HG02798 (cell line): ENCODE results near the gene TRAF7.

Experiments
- ATAC-seq: cut with Tn5 transposase; IDR thresholded peaks from one replicate; pipeline ENCODE4 v1.9.1; 2021; ENCODE audit warnings: mild to moderate bottlenecking; ENCODE audit not compliant: unreplicated experiment, poor library complexity

The TRAF7 gene

GRCh38 chr16:2145843-2146242, 9.7 kb upstream of the TRAF7 start:
- no peak for ATAC-seq

- ATAC-seq, result no peak
Measured at GRCh38 chr16:2147378-2147777, 8.2 kb upstream of the TRAF7 start.

GRCh38 chr16:2147981-2148671, 7.5 kb upstream of the TRAF7 start, which contains the start of gene RAB26:
RAB26 (plus strand) TSS chr16:2148625; CDS start chr16:2148784, 159 bp downstream.
- no peak for ATAC-seq

- ATAC-seq, result no peak
Measured at GRCh38 chr16:2148714-2149629, 6.6 kb upstream of the TRAF7 start.

GRCh38 chr16:2149630-2150417, 5.8 kb upstream of the TRAF7 start:
- no peak for ATAC-seq

GRCh38 chr16:2150418-2151187, 5.0 kb upstream of the TRAF7 start:
- no peak for ATAC-seq

GRCh38 chr16:2151188-2152091, 4.1 kb upstream of the TRAF7 start:
- ATAC-seq, result no peak

GRCh38 chr16:2152695-2153506, 2.7 kb upstream of the TRAF7 start:
- no peak for ATAC-seq

- ATAC-seq, result no peak
Measured at GRCh38 chr16:2154533-2155090, 970 bp upstream of the TRAF7 start.

- no peak for ATAC-seq
Measured at GRCh38 chr16:2155977-2156848, 631 bp downstream of the TRAF7 start.

- no peak for ATAC-seq
Measured at GRCh38 chr16:2156849-2157224, 1.3 kb downstream of the TRAF7 start.

GRCh38 chr16:2157480-2158261, 2.1 kb downstream of the TRAF7 start:
- ATAC-seq, result no peak

- ATAC-seq, result no peak
Measured at GRCh38 chr16:2158262-2158638, 2.7 kb downstream of the TRAF7 start.

GRCh38 chr16:2159175-2159838, 3.7 kb downstream of the TRAF7 start:
- no peak for ATAC-seq

- ATAC-seq, result no peak
Measured at GRCh38 chr16:2160915-2161551, 5.5 kb downstream of the TRAF7 start.
